SIG-M5 treated with dmso at 0.1 percent for 504 hours (cell line): ENCODE data around the gene IL17RE.
"Not testable (repeated sequence)": the region's sequence is repeated elsewhere in the genome, so short reads cannot be mapped to it uniquely, and the experiment has no call there.

Source experiments
- DNase-seq: peaks from one replicate; lab custom pipeline; 2025; ENCODE audit not compliant: unreplicated experiment; lab: John Stamatoyannopoulos, UW

IL17RE gene

GRCh38 chr3:9932843-9933560 lies 30.4 kb downstream of the IL17RE start:
- peak; percentile 87 for DNase-seq

- DNase-seq: peak; percentile 99
Observed at GRCh38 chr3:9933561-9934234, 31.1 kb downstream of the IL17RE start, which contains the start of gene CRELD1. TSS of gene CRELD1 (plus strand) at chr3:9933834. CDS start at chr3:9934439, 605 bp downstream.

GRCh38 chr3:9934235-9934621 lies 31.6 kb downstream of the IL17RE start:
- no peak for DNase-seq

DNA sequence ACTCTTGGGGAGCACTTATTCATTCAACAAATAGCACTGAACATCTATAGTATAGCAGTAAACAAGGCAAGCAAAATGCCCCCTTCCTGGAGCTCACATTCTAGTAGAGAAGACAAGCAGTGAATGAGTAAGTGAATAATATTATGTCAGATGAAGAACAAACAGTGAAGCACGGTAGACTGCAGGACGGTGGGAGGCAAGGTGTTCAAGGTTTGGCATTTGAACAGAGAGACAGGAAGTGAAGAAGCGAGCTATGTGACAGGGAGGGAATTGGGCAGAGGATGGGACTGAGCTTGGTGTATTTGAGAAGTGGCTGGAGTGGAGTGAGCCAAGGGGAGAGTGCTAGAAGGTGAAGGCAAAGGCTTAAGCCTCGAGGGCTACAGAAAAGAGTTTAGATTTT lies 32.3 kb downstream of the IL17RE start:
- DNase-seq: no peak

DNA sequence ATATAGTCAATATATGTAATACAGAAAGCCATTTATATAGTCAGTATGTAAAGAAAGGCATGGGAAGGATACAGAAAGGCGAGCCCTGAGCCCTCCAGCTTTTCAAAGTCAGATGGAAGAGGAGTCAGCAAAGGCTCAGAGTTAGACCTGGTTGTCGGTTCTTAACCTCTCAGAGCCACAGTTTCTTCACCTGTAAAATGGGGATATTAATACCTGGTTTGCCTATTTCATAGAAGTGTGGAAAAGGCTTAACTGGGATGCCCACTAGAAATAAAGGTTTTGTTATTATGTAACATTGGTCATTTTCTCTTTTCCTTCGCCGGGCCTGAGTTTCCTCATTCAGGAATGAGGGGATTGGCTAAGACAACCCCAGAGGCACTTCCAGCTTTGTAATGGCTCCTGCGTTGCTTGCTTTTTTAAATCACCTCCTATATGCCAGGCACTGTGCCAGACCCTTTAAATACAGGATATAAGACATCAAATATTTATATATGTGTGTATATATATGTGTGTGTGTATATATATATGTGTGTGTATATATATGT lies 33.4 kb downstream of the IL17RE start:
- no peak for DNase-seq

GRCh38 chr3:9937486-9938238 lies 35.0 kb downstream of the IL17RE start:
- no peak for DNase-seq

DNA sequence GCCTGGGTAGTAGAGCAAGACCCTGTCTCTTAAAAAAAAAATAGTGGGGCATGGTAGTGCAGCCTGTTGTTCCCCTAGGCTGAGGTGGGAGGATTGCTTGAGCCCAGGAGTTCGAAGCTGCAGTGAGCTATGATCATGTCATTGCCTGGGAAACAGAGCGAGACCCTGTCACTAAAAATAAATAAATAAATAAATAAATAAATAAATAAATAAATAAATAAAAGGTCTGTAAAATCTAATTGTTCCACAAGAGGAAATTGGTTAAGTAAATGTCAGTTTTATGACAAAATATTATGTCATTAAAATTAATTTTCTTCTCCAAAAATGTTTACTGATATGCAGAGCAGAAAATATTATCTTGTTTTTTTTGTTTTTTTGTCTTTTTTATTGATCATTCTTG lies 36.3 kb downstream of the IL17RE start:
- no peak for DNase-seq

GRCh38 chr3:9939906-9940305 lies 37.3 kb downstream of the IL17RE start:
- not testable (repeated sequence) for DNase-seq

- no peak for DNase-seq
Observed at GRCh38 chr3:9940746-9941145, 38.1 kb downstream of the IL17RE start.

GRCh38 chr3:9942164-9942563 lies 39.5 kb downstream of the IL17RE start:
- DNase-seq: no peak

DNA sequence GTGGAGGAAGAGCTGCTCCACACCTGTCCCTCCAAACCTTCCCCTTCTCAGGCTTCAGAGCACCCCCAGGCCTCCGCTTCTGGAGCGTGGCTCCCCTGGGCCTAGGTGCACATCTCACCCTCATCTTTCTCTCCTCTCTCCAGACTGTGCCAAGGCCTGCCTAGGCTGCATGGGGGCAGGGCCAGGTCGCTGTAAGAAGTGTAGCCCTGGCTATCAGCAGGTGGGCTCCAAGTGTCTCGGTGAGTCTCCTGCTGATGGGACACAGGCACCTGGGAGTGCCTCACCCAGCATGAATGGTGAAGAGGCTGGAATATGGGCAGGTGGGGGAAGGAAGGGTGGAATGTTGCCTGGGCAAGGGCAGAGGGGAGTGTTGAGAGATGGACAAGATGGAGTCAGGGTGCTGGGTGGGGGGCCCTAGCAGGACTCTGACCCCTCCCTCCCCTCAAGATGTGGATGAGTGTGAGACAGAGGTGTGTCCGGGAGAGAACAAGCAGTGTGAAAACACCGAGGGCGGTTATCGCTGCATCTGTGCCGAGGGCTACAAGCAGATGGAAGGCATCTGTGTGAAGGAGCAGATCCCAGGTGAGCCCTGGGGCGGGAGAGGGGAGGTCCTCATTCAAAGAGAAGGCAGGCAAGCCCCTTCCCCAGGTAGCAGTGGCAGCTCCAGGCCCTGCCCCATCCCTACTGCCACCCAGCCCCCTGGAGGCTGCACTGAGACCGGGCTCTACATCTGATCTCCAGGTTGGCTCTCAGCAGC lies 40.5 kb downstream of the IL17RE start:
- no peak for DNase-seq

- no peak for DNase-seq
Observed at GRCh38 chr3:9944271-9944670, 41.6 kb downstream of the IL17RE start.

- no peak for DNase-seq
Observed at GRCh38 chr3:9945358-9945757, 42.7 kb downstream of the IL17RE start.

DNA sequence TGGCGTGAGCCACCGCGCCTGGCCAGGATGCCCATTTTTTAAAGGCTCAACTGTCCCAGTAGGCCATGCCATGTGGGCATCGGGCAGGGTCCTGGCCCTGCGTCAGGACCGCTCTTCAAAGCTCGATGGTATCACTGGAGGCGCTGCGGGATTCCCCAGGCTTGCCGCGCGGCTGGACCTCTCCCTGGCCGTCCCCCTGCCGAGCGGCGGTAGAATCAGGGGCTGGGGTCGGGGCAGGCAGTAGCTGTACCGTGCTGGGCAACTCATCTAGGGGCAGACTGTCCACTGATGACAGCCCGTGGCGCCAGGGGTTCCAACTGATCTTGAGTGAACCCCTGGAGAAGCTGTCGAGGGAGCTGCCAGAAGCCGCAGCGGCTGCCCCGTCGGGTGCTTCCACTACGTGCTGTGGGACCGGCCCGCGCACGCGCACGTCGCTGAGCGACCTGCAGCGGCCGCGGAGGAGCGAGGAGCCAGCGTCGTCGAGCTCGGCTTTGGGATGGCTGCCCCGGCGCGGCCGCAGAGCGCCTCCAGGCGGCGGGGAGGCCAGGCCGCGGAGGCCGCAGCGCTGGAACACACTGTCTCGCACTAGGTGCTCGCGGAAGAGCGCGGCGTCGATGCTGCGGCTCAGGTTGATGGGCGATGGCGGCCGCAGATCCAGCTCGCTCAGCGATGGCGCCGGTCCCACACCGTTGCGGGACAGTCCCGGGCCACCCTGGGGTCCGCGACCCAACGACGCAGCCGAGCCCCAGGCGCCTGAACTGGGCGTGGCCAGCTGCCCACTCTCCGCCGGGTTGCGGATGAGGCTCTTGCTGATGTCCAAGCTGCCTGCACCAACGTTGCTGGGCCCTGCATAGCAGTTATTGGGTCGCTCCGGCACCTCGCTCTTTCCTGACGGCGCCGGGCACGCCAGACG lies 43.7 kb downstream of the IL17RE start:
- peak; percentile 59 for DNase-seq

- no peak for DNase-seq
Observed at GRCh38 chr3:9947025-9947995, 44.7 kb downstream of the IL17RE start.

- DNase-seq: no peak
Observed at GRCh38 chr3:9948586-9948985, 45.9 kb downstream of the IL17RE start.

GRCh38 chr3:9949115-9949514 lies 46.5 kb downstream of the IL17RE start:
- no peak for DNase-seq

DNA sequence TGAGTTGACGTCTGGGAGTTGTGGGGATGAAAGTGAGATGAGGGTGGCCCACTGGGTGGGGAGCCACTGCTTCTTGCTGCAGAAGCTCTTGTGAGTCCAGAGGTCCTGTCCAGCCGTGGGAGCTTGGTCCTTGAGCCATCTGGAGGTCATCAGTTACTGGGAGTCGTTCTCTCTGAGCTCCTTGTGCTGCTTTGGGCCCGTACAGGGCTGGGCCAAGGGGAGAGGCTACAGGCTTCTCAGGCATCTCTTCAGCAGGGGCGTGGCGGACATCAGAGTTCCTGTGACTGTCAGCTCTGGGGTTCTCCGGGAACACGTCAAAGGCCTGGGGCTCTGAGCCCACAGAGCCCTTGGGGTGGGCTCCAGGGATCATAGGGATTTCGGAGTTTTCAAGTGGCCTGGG lies 47.0 kb downstream of the IL17RE start:
- DNase-seq: no peak

- DNase-seq: no peak
Observed at GRCh38 chr3:9951126-9951525, 48.5 kb downstream of the IL17RE start.
